T-helper 2 cell (primary cell): ENCODE results near the gene TRUB1.
A peak's percentile ranks its signal among the peaks of the same experiment; 100 is the strongest.
"Not testable (repeated sequence)": the region's sequence is repeated elsewhere in the genome, so short reads cannot be mapped to it uniquely, and the experiment has no call there.

Experiments used
- DNase-seq, 5 experiments: peaks; one replicate each; pipeline versions ENCODE4 v3.0.0 to v3.0.0-alpha.2; 2012 to 2022
- total RNA-seq, 2 donors: gene quantifications; one replicate each; lab custom pipeline; 2026; lab: John Stamatoyannopoulos, UW

TRUB1 gene
- 7.2 to 19.2 reads per million in 2 donors for total RNA-seq

GRCh38 chr10:114937962-114938855, at the start of gene TRUB1:
TRUB1 (plus strand) TSS chr10:114938195; CDS start chr10:114938254, 59 bp downstream.
- peak; percentile 55 to 96 (median 81) for DNase-seq

- no peak for DNase-seq
Measured at GRCh38 chr10:114893251-114893650, 44.7 kb upstream of the TRUB1 start.

GRCh38 chr10:114894911-114895310, 43.1 kb upstream of the TRUB1 start:
- DNase-seq: no peak

- DNase-seq: not testable (repeated sequence)
Measured at GRCh38 chr10:114897011-114897410, 41.0 kb upstream of the TRUB1 start.

- no peak for DNase-seq
Measured at GRCh38 chr10:114897593-114897992, 40.4 kb upstream of the TRUB1 start.

GRCh38 chr10:114899982-114900381, 38.0 kb upstream of the TRUB1 start:
- DNase-seq: no peak

- DNase-seq: no peak
Measured at GRCh38 chr10:114900658-114901057, 37.3 kb upstream of the TRUB1 start.

- DNase-seq: no peak
Measured at GRCh38 chr10:114902151-114902550, 35.8 kb upstream of the TRUB1 start.

- DNase-seq: no peak
Measured at GRCh38 chr10:114905450-114905849, 32.5 kb upstream of the TRUB1 start.

- no peak for DNase-seq
Measured at GRCh38 chr10:114906981-114907380, 31.0 kb upstream of the TRUB1 start.

- DNase-seq: no peak
Measured at GRCh38 chr10:114908896-114909295, 29.1 kb upstream of the TRUB1 start.

- peak in 1 of 5 experiments; percentile 75 for DNase-seq
Measured at GRCh38 chr10:114911052-114911711, 26.8 kb upstream of the TRUB1 start.

GRCh38 chr10:114911801-114912469, 26.1 kb upstream of the TRUB1 start:
- DNase-seq: peak in 1 of 5 experiments; percentile 83

GRCh38 chr10:114912470-114912859, 25.5 kb upstream of the TRUB1 start:
- peak in 1 of 5 experiments; percentile 24 for DNase-seq

- peak in 1 of 5 experiments; percentile 59 for DNase-seq
Measured at GRCh38 chr10:114914560-114914959, 23.4 kb upstream of the TRUB1 start.

- no peak for DNase-seq
Measured at GRCh38 chr10:114915294-114915693, 22.7 kb upstream of the TRUB1 start.

GRCh38 chr10:114916653-114917052, 21.3 kb upstream of the TRUB1 start:
- peak in 1 of 5 experiments; percentile 23 for DNase-seq

- no peak for DNase-seq
Measured at GRCh38 chr10:114917459-114917858, 20.5 kb upstream of the TRUB1 start.

- DNase-seq: no peak
Measured at GRCh38 chr10:114917927-114918672, 19.9 kb upstream of the TRUB1 start.

- DNase-seq: no peak
Measured at GRCh38 chr10:114920459-114920858, 17.5 kb upstream of the TRUB1 start.

GRCh38 chr10:114922003-114922402, 16.0 kb upstream of the TRUB1 start:
- no peak for DNase-seq

- DNase-seq: no peak
Measured at GRCh38 chr10:114923551-114923950, 14.4 kb upstream of the TRUB1 start.
